ENCODE measurements around the gene SPATA3.

SPATA3 gene

GRCh38 chr2:230968921-230969658 is 26.8 kb upstream of the SPATA3 start:
- DNase-seq (ENCODE audit: low spot score): no peak

- DNase-seq (ENCODE audit: low spot score): no peak
Measured at GRCh38 chr2:230969659-230970015, 26.3 kb upstream of the SPATA3 start.

- no peak for DNase-seq (ENCODE audit: low spot score)
Measured at GRCh38 chr2:230972046-230972445, 23.9 kb upstream of the SPATA3 start.

GRCh38 chr2:230974096-230974913 is 21.6 kb upstream of the SPATA3 start:
- peak; percentile 31 for DNase-seq (ENCODE audit: low spot score)

- DNase-seq (ENCODE audit: low spot score): no peak
Measured at GRCh38 chr2:230975927-230976326, 20.0 kb upstream of the SPATA3 start.

GRCh38 chr2:230976671-230977171 is 19.2 kb upstream of the SPATA3 start:
- DNase-seq (ENCODE audit: low spot score): no peak

- DNase-seq (ENCODE audit: low spot score): no peak
Measured at GRCh38 chr2:230980468-230980867, 15.5 kb upstream of the SPATA3 start.

GRCh38 chr2:230981704-230982103 is 14.2 kb upstream of the SPATA3 start:
- no peak for DNase-seq (ENCODE audit: low spot score)

GRCh38 chr2:230982126-230982525 is 13.8 kb upstream of the SPATA3 start:
- DNase-seq (ENCODE audit: low spot score): no peak

GRCh38 chr2:230982528-230982927 is 13.4 kb upstream of the SPATA3 start:
- DNase-seq (ENCODE audit: low spot score): no peak

GRCh38 chr2:230983566-230983965 is 12.4 kb upstream of the SPATA3 start:
- DNase-seq (ENCODE audit: low spot score): no peak

GRCh38 chr2:230984393-230985220 is 11.3 kb upstream of the SPATA3 start:
- DNase-seq (ENCODE audit: low spot score): no peak

- DNase-seq (ENCODE audit: low spot score): no peak
Measured at GRCh38 chr2:230985519-230986231, 10.2 kb upstream of the SPATA3 start.

- no peak for DNase-seq (ENCODE audit: low spot score)
Measured at GRCh38 chr2:230986520-230987136, 9.3 kb upstream of the SPATA3 start.

GRCh38 chr2:230987137-230988020 is 8.5 kb upstream of the SPATA3 start:
- peak; percentile 75 for DNase-seq (ENCODE audit: low spot score)

- no peak for DNase-seq (ENCODE audit: low spot score)
Measured at GRCh38 chr2:230989731-230990130, 6.2 kb upstream of the SPATA3 start.

GRCh38 chr2:230990131-230990898 is 5.6 kb upstream of the SPATA3 start:
- DNase-seq (ENCODE audit: low spot score): no peak

GRCh38 chr2:230990899-230991150 is 5.1 kb upstream of the SPATA3 start:
- DNase-seq (ENCODE audit: low spot score): no peak

- DNase-seq (ENCODE audit: low spot score): no peak
Measured at GRCh38 chr2:230991598-230991997, 4.3 kb upstream of the SPATA3 start.

GRCh38 chr2:230996661-230997060 is 740 bp downstream of the SPATA3 start:
- no peak for DNase-seq (ENCODE audit: low spot score)

Data from COLO829 (cell line).